ENCODE data around the gene USB1.

GRCh38 chr16:58040496-58040846 lies 39.3 kb downstream of the USB1 start:
- no peak for TF ChIP-seq CTCF (IDR thresholded peaks at IDR 0.05)
- no peak for TF ChIP-seq POLR2AphosphoS5 (IDR thresholded peaks at IDR 0.05)
- no peak for TF ChIP-seq POLR2A (IDR thresholded peaks at IDR 0.05; ENCODE audit: low read depth)
- no peak for TF ChIP-seq EP300 (IDR thresholded peaks at IDR 0.05)
